ENCODE results near the gene EXOSC10. TPM values are rescaled to one million over a fixed set of nuclear protein-coding genes. Genes with fewer than 3 reads are reported as not detected.

EXOSC10 gene
- total and polyA plus RNA-seq, 5 donors = 20.1 to 25.7 (median 21.9) TPM

DNA sequence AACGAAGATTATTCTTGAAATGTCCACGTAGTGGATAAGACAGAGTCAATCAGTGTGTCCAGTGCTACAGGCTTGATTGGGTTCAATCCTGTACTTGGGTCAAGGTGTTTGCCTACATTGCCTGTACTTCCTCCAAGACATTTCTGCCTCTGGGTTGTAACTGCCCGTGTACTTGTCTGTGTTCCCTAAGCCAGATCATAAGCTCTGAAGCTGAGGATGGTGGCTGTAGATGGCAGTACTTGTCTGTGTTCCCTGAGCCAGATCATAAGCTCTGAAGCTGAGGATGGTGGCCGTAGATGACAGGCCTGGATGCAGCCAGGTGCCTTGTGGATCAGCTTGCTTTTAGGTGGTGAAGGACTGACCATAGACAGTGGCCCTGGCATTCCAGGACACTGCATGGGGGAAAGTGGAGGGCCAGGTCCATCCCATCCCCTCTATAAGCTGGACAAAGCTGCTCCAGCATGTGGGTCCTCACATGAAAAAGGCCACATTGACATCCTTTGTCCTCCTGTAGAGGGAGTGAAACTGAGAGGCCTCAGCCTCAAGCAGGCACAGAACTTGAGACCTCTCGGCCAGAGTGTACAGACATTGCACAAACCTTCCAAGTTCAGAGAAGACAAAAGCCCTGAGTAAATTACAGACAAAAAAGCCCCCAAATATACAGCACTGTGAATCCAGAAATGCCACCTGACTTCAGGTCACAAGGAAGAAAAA lies 37.9 kb downstream of the EXOSC10 start:
- no peak for ATAC-seq
- no peaks in the 10 kb centered on the region for H3K9me3 ChIP-seq (ENCODE audit: control insufficient read depth, low read length)
- no peaks in the 10 kb centered on the region for H3K4me1 ChIP-seq (ENCODE audit: control insufficient read depth, insufficient read depth, low read length)
- H3K27ac ChIP-seq (ENCODE audit: low read length) = no peak overlapping the region
- no peaks in the 10 kb centered on the region for H3K27me3 ChIP-seq (ENCODE audit: control insufficient read depth, insufficient read depth)
- intact Hi-C loops (cut with DNase I) = no loop called here
- 64% methylated on average over 5 of the region's 5 CpGs for whole genome bisulfite sequencing
- no peak overlapping the region for H3K4me3 ChIP-seq (ENCODE audit: low read length)
- DNase-seq = no peak

DNA sequence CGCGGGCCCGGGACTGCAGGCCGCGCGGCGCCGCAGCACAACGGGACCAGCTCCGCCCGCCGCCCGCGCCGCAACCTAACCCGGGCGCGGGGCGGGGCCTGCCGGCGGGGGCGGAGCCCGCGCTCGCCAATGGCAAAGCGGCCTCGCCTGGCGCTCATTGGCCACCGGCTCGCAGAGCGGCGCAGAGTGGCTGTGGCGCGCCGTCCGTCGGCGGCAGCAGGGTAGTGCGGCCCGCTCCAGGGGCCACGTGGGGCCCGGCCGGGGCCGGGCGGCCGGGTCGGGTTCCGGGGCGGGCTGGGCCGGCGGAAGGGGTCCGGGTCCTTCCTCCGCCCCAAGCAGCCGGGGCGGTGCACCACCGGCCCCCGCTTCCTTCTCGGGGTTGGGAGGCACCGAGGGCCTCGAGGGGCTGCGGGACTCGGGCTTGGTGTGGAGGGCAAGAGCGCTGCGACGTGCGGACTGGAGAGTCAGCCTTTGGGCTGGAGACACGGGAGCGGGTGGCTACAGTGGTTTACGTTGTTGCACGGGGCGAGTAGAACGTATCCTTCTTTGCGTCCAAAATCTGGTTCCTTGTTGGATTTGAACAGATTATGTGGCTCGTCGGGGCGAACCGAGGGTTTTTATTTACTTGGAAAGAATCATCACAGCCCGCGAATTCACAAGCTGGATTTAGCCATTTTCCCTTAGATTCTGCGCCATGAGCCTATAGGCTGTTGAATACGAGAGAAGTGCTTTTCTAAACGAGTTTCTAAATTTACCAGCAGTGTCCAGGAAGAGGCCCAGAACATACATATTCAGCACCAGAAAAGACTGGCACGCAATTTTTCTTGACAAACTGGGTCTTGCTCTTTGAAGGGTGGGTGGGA lies 39.5 kb downstream of the EXOSC10 start, which contains the start of gene SRM:
Gene SRM, minus strand, starts transcription at position 51 of the 863 bp plus-strand sequence. CDS start 75 bp downstream, outside the sequence.
- peak; percentile 98 to 99 for ATAC-seq
- intact Hi-C loops (cut with DNase I) = no loop called here
- Histone ChIP-seq H3K9me3 (ENCODE audit: control insufficient read depth, low read length) (no peaks in the 10 kb centered on the region), H3K4me1 (ENCODE audit: control insufficient read depth, insufficient read depth, low read length) (no peaks in the 10 kb centered on the region), H3K27ac (ENCODE audit: low read length) (peak within 1 kb of the TSS; percentile 63), H3K4me3 (ENCODE audit: low read length) (peak within 1 kb of the TSS; percentile 79), H3K27me3 (ENCODE audit: control insufficient read depth, insufficient read depth) (no peaks in the 10 kb centered on the region)
- peak; percentile 93 to 98 (median 96) for DNase-seq
- under 1% methylated on average over 83 of the region's 83 CpGs for WGBS

DNA sequence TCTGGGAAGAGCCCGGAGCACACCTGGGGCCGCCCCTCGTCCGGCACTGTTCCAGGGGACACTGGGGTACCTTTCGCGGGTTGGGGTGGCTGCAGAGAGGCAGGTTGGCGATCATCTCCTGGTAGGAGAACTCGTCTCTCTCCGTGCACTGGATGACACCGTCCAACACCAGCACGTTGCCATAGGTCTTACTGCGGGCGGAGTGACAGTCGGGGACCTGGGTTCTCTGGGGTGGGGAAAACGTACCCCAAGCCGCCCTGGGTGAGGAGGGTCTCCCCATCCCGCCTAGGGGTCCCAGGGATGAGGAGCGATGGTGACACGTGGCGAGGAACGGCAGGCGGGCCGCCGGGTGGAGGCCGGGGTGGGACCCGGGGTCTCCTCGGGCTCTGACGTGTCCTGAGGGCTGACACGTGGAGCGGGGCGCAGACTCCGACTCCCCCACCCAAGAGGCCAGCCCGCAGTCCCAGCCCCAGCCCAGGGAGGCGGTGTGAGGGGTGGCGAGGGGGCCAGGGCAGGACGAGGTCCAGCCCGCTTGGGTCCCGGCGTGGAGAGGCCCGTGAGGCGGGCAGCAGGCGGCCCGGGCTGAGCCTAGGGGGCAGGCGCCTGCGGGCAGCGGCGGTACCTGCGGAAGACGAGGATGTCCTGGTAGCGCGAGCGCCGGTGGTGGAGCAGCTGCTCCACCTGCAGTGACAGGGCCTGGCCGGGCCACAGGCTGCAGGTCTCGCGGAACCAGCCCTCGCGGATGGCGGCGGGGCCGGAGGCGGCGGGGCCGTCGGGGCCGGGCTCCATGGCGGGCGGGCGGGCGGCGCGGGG lies 40.3 kb downstream of the EXOSC10 start:
- peak in 1 of 2 donors; percentile 13 for ATAC-seq
- intact Hi-C loops (cut with DNase I) = no loop called here
- DNase-seq = peak in 1 of 3 donors; percentile 70

DNA sequence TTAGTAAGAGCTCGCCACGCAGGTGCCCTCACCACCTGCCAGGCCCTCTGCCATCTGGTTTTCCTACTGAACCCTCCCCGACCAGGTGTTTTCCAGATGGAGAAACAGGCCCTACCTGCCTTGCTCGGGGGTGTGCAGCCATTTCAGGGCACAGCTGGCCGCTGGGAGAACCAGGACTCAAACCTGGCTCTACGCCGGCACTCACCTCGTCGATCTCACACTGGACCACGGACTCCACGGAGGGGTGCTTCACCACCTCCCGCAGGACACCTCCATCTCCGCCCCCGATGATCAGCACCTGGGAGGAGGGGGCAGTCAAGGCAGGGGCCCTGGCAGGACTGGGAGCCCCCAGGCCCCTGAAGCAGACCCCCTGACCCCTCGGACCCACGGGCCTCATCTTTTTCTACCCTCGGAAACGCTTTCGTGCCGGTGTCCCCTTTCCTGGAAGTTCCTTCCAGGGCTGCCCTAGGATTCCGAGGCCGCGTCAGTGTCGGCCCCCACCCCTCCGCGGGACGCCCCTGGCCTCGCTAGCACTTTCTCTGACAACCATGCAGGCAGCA lies 41.0 kb downstream of the EXOSC10 start:
- no peaks in the 10 kb centered on the region for H3K9me3 ChIP-seq (ENCODE audit: control insufficient read depth, low read length)
- 55% methylated on average over 28 of the region's 28 CpGs for WGBS
- H3K4me3 ChIP-seq (ENCODE audit: low read length) = peak overlapping the region; percentile 79
- intact Hi-C loops (cut with DNase I) = no loop called here
- DNase-seq (no peak), ATAC-seq (no peak)
- no peaks in the 10 kb centered on the region for H3K27me3 ChIP-seq (ENCODE audit: control insufficient read depth, insufficient read depth)
- H3K27ac ChIP-seq (ENCODE audit: low read length) = no peak overlapping the region
- H3K4me1 ChIP-seq (ENCODE audit: control insufficient read depth, insufficient read depth, low read length) = no peaks in the 10 kb centered on the region

More for the DNA sequence above, 40.3 kb downstream of the EXOSC10 start:
- H3K4me1 ChIP-seq (ENCODE audit: control insufficient read depth, insufficient read depth, low read length) = no peaks in the 10 kb centered on the region
- peak overlapping the region; percentile 79 for H3K4me3 ChIP-seq (ENCODE audit: low read length)
- no peaks in the 10 kb centered on the region for H3K9me3 ChIP-seq (ENCODE audit: control insufficient read depth, low read length)
- H3K27ac ChIP-seq (ENCODE audit: low read length) = no peak overlapping the region
- 2% methylated on average over 69 of the region's 72 CpGs for WGBS
- no peaks in the 10 kb centered on the region for H3K27me3 ChIP-seq (ENCODE audit: control insufficient read depth, insufficient read depth)

DNA sequence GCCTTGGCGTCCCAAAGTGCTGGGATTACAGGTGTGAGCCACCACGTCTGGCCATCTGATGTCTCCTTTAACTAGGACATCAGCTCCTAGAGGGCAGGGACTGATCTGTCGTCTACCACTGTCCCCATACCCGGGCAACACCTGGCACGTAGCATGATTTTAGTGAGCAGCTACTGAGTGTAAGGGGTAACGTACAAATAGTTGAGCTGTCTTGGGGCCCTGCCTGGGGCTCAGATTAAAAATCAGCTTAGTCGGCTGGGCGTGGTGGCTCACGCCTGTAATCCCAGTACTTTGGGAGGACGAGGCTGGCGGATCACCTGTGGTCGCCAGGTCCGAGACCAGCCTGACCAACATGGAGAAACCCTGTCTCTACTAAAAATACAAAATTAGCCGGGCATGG lies 41.6 kb downstream of the EXOSC10 start:
- ATAC-seq (no peak), DNase-seq (no peak)
- H3K9me3 ChIP-seq (ENCODE audit: control insufficient read depth, low read length) = no peaks in the 10 kb centered on the region
- H3K4me3 ChIP-seq (ENCODE audit: low read length) = no peak overlapping the region
- H3K27me3 ChIP-seq (ENCODE audit: control insufficient read depth, insufficient read depth) = no peaks in the 10 kb centered on the region
- no peak overlapping the region for H3K27ac ChIP-seq (ENCODE audit: low read length)
- no peaks in the 10 kb centered on the region for H3K4me1 ChIP-seq (ENCODE audit: control insufficient read depth, insufficient read depth, low read length)
- 96% methylated on average over 14 of the region's 14 CpGs for WGBS
- intact Hi-C loops (cut with DNase I) = no loop called here

DNA sequence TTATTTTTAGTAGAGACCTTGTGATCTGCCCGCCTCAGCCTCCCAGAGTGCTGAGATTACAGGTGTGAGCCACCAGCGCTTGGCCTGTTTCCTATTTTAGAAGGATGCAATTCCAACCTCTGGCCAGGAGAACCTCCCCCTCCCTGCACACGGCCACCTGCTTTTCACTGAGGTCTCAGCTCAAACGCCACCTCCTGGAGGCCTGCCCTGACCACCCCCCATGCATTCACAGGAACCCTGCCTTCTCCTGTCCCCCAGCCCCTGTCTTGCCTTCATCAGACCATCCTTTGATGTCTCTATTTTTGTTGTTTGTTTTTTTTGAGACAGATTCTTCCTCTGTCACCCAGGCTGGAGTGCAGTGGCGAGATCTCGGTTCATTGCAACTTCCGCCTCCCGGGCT lies 42.2 kb downstream of the EXOSC10 start:
- H3K27me3 ChIP-seq (ENCODE audit: control insufficient read depth, insufficient read depth) = no peaks in the 10 kb centered on the region
- H3K4me1 ChIP-seq (ENCODE audit: control insufficient read depth, insufficient read depth, low read length) = no peaks in the 10 kb centered on the region
- 92% methylated on average over 8 of the region's 8 CpGs for WGBS
- H3K27ac ChIP-seq (ENCODE audit: low read length) = no peak overlapping the region
- DNase-seq (no peak), ATAC-seq (no peak)
- intact Hi-C loops (cut with DNase I) = no loop called here
- H3K9me3 ChIP-seq (ENCODE audit: control insufficient read depth, low read length) = no peaks in the 10 kb centered on the region
- no peak overlapping the region for H3K4me3 ChIP-seq (ENCODE audit: low read length)

DNA sequence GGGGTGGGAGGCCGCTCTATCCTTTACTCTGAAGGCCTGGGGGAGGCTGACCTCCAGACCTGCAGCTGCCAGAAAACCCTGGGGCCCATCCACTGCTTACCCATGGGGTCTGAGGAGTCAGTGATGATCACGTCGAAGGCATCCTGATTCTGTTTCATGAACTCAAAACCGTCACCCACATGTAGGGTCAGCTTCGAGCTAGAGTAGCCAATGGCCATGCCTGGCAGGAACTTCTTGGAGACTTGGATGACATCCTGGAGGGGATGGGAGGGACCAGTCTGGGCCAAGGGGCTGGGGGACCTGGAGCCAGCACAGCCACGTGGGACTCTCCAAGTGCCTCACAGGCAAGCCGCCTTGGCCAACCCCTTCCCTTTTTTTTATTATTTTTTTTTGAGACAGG lies 43.2 kb downstream of the EXOSC10 start:
- 83% methylated on average over 7 of the region's 7 CpGs for WGBS
- H3K9me3 ChIP-seq (ENCODE audit: control insufficient read depth, low read length) = no peaks in the 10 kb centered on the region
- intact Hi-C loops (cut with DNase I) = no loop called here
- H3K4me1 ChIP-seq (ENCODE audit: control insufficient read depth, insufficient read depth, low read length) = no peaks in the 10 kb centered on the region
- DNase-seq (no peak), ATAC-seq (no peak)
- H3K4me3 ChIP-seq (ENCODE audit: low read length) = no peak overlapping the region
- H3K27me3 ChIP-seq (ENCODE audit: control insufficient read depth, insufficient read depth) = no peaks in the 10 kb centered on the region
- no peak overlapping the region for H3K27ac ChIP-seq (ENCODE audit: low read length)

DNA sequence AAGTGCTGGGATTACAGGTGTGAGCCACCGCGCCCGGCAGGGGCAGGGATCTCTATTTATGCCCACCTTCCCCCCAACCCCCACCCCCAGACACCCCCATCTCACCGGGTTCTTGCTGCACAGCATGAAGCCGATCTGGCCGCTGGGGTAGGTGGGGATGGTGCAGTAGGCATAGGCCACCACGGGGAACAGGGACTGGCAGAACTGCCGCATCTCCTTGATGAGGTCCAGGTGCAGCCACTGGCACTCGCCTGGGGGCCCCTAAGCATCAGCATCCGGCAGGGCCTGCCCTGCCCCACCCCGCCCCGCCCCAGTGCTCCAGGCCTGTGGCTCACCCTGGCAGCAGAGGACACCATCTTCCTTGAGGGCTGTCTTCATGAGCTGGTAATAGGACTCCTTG lies 44.0 kb downstream of the EXOSC10 start:
- intact Hi-C loops (cut with DNase I) = no loop called here
- Histone ChIP-seq H3K4me3 (ENCODE audit: low read length) (no peak overlapping the region), H3K9me3 (ENCODE audit: control insufficient read depth, low read length) (no peaks in the 10 kb centered on the region), H3K27ac (ENCODE audit: low read length) (no peak overlapping the region), H3K27me3 (ENCODE audit: control insufficient read depth, insufficient read depth) (no peaks in the 10 kb centered on the region), H3K4me1 (ENCODE audit: control insufficient read depth, insufficient read depth, low read length) (no peaks in the 10 kb centered on the region)
- DNase-seq = no peak
- ATAC-seq = no peak
- 91% methylated on average over 12 of the region's 12 CpGs for WGBS

DNA sequence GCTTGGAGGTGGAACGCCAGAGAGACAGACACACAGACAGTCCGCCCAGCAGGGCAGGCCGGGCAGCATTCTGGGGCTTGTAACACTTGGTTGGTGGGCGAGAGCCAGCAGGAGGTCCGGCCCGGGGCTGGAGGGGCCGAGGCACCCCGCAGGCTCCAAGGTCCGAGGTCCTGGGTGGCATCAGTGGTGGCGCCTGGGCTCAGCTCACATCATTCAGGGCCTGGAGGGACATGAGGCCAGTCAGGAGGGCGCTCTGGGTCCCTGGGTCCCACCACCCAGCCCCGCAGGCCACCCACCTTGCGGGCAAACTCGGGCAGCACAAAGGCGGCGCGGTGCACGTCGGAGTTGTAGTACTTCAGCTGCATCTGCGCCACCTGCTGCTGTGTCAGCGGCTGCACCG lies 45.0 kb downstream of the EXOSC10 start:
- 87% methylated on average over 22 of the region's 22 CpGs for WGBS
- no peak for ATAC-seq

DNA sequence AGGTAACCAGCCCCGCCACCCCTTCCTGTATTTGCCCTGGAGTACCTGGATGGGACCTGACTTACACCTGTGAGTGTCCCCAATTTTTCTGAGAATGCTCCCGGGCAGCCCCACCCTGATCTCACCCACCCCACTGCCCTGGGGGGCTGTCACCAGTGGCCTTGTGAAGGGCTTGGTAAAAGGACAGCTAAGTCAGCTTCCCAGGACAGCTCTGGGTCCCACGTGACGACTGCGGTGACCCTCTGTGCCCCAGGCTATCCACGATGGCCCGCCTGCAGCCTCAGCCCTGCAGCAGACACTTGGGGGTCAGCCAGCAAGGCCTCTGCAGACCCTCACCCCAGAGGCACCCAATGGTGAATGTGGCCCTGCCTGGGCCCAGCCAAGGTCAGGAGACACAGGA lies 45.5 kb downstream of the EXOSC10 start:
- ATAC-seq = peak in 1 of 2 donors; percentile 11
- H3K27me3 ChIP-seq (ENCODE audit: control insufficient read depth, insufficient read depth) = no peaks in the 10 kb centered on the region
- no peaks in the 10 kb centered on the region for H3K9me3 ChIP-seq (ENCODE audit: control insufficient read depth, low read length)
- DNase-seq = no peak
- 81% methylated on average over 7 of the region's 7 CpGs for WGBS
- H3K27ac ChIP-seq (ENCODE audit: low read length) = no peak overlapping the region
- no peaks in the 10 kb centered on the region for H3K4me1 ChIP-seq (ENCODE audit: control insufficient read depth, insufficient read depth, low read length)
- no peak overlapping the region for H3K4me3 ChIP-seq (ENCODE audit: low read length)
- intact Hi-C loops (cut with DNase I) = no loop called here

More for the DNA sequence above, 45.0 kb downstream of the EXOSC10 start:
- H3K9me3 ChIP-seq (ENCODE audit: control insufficient read depth, low read length) = no peaks in the 10 kb centered on the region
- no peak overlapping the region for H3K27ac ChIP-seq (ENCODE audit: low read length)
- intact Hi-C loops (cut with DNase I) = no loop called here
- H3K4me1 ChIP-seq (ENCODE audit: control insufficient read depth, insufficient read depth, low read length) = no peaks in the 10 kb centered on the region
- no peak for DNase-seq
- H3K4me3 ChIP-seq (ENCODE audit: low read length) = no peak overlapping the region
- H3K27me3 ChIP-seq (ENCODE audit: control insufficient read depth, insufficient read depth) = no peaks in the 10 kb centered on the region
